Measurements from ENCODE around the gene TP73.

Gene TP73

GRCh38 chr1:3697810-3698209, 45.5 kb downstream of the TP73 start:
- Histone ChIP-seq H3K9me2 (replicated peaks; ENCODE audit: control insufficient read depth, low read length) (no peaks in the 10 kb centered on the region), H3K4me2 (ENCODE audit: low read length) (no peak overlapping the region), H3K27me3 (ENCODE audit: control insufficient read depth, low read length) (no peaks in the 10 kb centered on the region)

DNA sequence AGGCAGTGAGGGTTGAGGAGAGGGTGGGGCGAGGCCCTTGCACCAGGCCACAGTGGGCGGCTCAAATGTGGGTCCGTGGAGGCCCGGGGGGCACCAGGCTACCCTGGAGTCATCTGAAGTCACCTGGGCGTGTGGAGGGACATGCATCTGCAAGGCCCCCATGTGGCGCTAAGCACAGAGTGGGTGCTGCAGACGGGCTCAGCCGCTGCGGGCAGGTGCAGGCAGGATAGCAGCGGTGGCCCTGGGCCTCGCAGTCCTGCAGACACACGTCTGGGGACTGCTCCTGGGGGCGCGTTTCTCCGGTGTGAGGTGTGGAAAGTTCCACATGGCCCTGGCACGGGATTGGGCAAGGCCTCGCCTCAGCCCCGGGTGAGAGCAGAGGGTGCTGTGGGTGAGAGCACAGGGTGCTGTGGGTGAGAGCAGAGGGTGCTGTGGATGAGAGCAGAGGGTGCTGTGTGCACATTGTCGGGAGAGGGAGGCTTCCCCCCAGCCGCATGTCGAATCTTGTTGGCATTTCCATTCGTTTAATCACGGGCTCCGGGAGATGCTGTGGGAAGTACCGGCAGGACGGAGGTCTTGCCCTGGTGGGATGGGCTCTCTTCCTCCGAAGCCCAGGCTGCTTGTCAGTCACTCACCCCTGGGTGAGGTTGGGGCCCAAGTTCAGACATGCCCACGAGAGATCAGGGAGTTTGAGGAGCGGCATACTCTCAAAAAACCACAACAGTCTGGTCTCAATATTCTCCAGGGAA, 46.5 kb downstream of the TP73 start:
- Histone ChIP-seq H3K4me2 (ENCODE audit: low read length) (no peak overlapping the region), H3K27ac (ENCODE audit: low read depth, low read length) (no peak overlapping the region), H3K4me3 (ENCODE audit: low read length) (no peak overlapping the region), H3K27me3 (ENCODE audit: control insufficient read depth, low read length) (no peaks in the 10 kb centered on the region), H3K9me2 (replicated peaks; ENCODE audit: control insufficient read depth, low read length) (no peaks in the 10 kb centered on the region), H3K4me1 (ENCODE audit: control insufficient read depth, low read length) (peaks cover 9% of the 10 kb centered on the region), H3K79me2 (ENCODE audit: control insufficient read depth, low read length) (no peaks in the 10 kb centered on the region), H3F3A (ENCODE audit: control insufficient read depth, insufficient read depth) (no peaks in the 10 kb centered on the region), H4K20me1 (ENCODE audit: control insufficient read depth, insufficient read depth, low read depth, low read length) (no peaks in the 10 kb centered on the region; the same call in 1 of the 2 replicates), H3K36me3 (ENCODE audit: control insufficient read depth, low read length) (no peaks in the 10 kb centered on the region), H3K9me3 (ENCODE audit: control insufficient read depth, insufficient read depth, low read length) (no peaks in the 10 kb centered on the region)
- no peak for TF ChIP-seq EZH2phosphoT487 (IDR thresholded peaks at IDR 0.05; ENCODE audit: borderline replicate concordance, low read length)
- TF ChIP-seq, protein P1, sequence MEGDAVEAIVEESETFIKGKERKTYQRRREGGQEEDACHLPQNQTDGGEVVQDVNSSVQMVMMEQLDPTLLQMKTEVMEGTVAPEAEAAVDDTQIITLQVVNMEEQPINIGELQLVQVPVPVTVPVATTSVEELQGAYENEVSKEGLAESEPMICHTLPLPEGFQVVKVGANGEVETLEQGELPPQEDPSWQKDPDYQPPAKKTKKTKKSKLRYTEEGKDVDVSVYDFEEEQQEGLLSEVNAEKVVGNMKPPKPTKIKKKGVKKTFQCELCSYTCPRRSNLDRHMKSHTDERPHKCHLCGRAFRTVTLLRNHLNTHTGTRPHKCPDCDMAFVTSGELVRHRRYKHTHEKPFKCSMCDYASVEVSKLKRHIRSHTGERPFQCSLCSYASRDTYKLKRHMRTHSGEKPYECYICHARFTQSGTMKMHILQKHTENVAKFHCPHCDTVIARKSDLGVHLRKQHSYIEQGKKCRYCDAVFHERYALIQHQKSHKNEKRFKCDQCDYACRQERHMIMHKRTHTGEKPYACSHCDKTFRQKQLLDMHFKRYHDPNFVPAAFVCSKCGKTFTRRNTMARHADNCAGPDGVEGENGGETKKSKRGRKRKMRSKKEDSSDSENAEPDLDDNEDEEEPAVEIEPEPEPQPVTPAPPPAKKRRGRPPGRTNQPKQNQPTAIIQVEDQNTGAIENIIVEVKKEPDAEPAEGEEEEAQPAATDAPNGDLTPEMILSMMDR (IDR thresholded peaks at IDR 0.05; ENCODE audit: low read depth, low read length, poor library complexity, severe bottlenecking) = no peak

More at GRCh38 chr1:3697810-3698209, 45.5 kb downstream of the TP73 start:
- Histone ChIP-seq H3K9me3 (ENCODE audit: control insufficient read depth, insufficient read depth, low read length) (no peaks in the 10 kb centered on the region), H3K36me3 (ENCODE audit: control insufficient read depth, low read length) (no peaks in the 10 kb centered on the region), H3F3A (ENCODE audit: control insufficient read depth, insufficient read depth) (no peaks in the 10 kb centered on the region), H3K4me1 (ENCODE audit: control insufficient read depth, low read length) (no peaks in the 10 kb centered on the region), H3K79me2 (ENCODE audit: control insufficient read depth, low read length) (no peaks in the 10 kb centered on the region), H4K20me1 (ENCODE audit: control insufficient read depth, insufficient read depth, low read depth, low read length) (no peaks in the 10 kb centered on the region; the same call in 1 of the 2 replicates), H3K27ac (ENCODE audit: low read depth, low read length) (no peak overlapping the region), H3K4me3 (ENCODE audit: low read length) (no peak overlapping the region)
- TF ChIP-seq EZH2phosphoT487 (IDR thresholded peaks at IDR 0.05; ENCODE audit: borderline replicate concordance, low read length) = no peak
- TF ChIP-seq, protein P1 (IDR thresholded peaks at IDR 0.05; ENCODE audit: low read depth, low read length, poor library complexity, severe bottlenecking) = no peak

DNA sequence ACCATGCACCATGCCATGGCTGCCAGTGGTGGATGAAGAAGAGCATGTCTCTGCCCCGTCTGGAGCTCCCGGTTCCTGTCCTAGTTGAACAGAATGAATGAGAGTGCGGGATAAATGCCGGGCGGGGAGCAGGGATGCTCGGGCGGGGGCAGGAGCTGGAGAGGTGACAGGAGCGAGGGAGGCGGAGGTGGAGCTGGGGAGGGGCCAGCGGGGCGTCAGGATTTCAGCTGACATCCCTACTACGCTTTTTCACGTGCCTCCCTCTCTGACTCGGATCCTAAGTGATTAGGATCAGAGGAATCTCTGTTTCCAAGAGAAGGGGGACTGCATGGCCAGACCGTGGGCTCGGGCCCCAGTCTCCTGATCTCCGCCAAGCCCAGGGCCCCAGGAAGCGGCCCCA, 47.3 kb downstream of the TP73 start:
- H3K4me1 ChIP-seq (ENCODE audit: control insufficient read depth, low read length) = peaks cover 17% of the 10 kb centered on the region
- H3K79me2 ChIP-seq (ENCODE audit: control insufficient read depth, low read length) = no peaks in the 10 kb centered on the region
- no peaks in the 10 kb centered on the region for H3K9me2 ChIP-seq (replicated peaks; ENCODE audit: control insufficient read depth, low read length)
- TF ChIP-seq, protein P1 (IDR thresholded peaks at IDR 0.05; ENCODE audit: low read depth, low read length, poor library complexity, severe bottlenecking) = no peak
- no peak for TF ChIP-seq EZH2phosphoT487 (IDR thresholded peaks at IDR 0.05; ENCODE audit: borderline replicate concordance, low read length)
- no peaks in the 10 kb centered on the region for H3F3A ChIP-seq (ENCODE audit: control insufficient read depth, insufficient read depth)
- H3K27me3 ChIP-seq (ENCODE audit: control insufficient read depth, low read length) = no peaks in the 10 kb centered on the region
- H3K4me3 ChIP-seq (ENCODE audit: low read length) = no peak overlapping the region
- H4K20me1 ChIP-seq (ENCODE audit: control insufficient read depth, insufficient read depth, low read depth, low read length) = no peaks in the 10 kb centered on the region; the same call in 1 of the 2 replicates
- no peak overlapping the region for H3K27ac ChIP-seq (ENCODE audit: low read depth, low read length)
- H3K4me2 ChIP-seq (ENCODE audit: low read length) = no peak overlapping the region
- H3K36me3 ChIP-seq (ENCODE audit: control insufficient read depth, low read length) = no peaks in the 10 kb centered on the region
- H3K9me3 ChIP-seq (ENCODE audit: control insufficient read depth, insufficient read depth, low read length) = no peaks in the 10 kb centered on the region

Measured in DOHH2 (cell line).